PC-9 (cell line): Measurements from ENCODE around the gene SH2D5.

Source experiments
- EZH2 ChIP-seq: fragments of 200-600 bp; sonication (generic); IDR thresholded peaks from 2 replicates; pipeline ENCODE4 v1.8.0; 2017; ENCODE audit warnings: antibody characterized with exemption, low read depth
- TF ChIP-seq, protein P1 (sequence below): fragments of 200-600 bp; sonication (generic); conservative IDR thresholded peaks from 2 replicates; pipeline ENCODE4 v1.6.1; 2017; ENCODE audit warnings: mixed run types, antibody characterized with exemption, mild to moderate bottlenecking, moderate library complexity

DNA sequence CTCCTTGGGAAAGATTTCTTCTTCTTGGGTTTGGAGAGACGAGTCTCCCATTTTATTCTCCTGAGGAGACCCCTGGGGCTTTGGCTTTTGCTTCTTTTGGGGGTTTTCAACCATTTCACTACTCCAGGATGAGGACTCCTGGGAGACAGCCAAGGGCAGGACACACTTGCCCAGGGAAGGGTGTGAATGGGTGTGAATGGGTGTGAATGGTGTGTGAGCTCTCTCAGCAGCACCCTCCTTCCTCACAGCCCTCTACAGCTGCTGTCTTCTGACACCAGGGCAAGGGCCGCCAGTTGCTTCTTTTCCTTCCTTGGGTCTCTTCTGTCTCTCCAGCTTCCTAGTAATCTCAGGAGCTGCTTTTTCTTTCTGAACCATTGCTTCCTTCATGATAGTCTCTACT lies 38.9 kb downstream of the SH2D5 start:
- TF ChIP-seq, protein P1, sequence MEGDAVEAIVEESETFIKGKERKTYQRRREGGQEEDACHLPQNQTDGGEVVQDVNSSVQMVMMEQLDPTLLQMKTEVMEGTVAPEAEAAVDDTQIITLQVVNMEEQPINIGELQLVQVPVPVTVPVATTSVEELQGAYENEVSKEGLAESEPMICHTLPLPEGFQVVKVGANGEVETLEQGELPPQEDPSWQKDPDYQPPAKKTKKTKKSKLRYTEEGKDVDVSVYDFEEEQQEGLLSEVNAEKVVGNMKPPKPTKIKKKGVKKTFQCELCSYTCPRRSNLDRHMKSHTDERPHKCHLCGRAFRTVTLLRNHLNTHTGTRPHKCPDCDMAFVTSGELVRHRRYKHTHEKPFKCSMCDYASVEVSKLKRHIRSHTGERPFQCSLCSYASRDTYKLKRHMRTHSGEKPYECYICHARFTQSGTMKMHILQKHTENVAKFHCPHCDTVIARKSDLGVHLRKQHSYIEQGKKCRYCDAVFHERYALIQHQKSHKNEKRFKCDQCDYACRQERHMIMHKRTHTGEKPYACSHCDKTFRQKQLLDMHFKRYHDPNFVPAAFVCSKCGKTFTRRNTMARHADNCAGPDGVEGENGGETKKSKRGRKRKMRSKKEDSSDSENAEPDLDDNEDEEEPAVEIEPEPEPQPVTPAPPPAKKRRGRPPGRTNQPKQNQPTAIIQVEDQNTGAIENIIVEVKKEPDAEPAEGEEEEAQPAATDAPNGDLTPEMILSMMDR: no peak
- no peak for TF ChIP-seq EZH2
